ENCODE data around the gene TMEM258. TPM values are rescaled to one million over a fixed set of nuclear protein-coding genes. Genes with fewer than 3 reads are reported as not detected.

The TMEM258 gene
- total RNA-seq, 4 donors from 2014 or later, result 33.6 to 42.8 (median 36.6) TPM

- TF ChIP-seq CTCF (IDR thresholded peaks at IDR 0.05) (no peak), POLR2A (IDR thresholded peaks at IDR 0.05) (no peak)
- H3K4me3 ChIP-seq (ENCODE audit: low read depth, poor library complexity, severe bottlenecking), result no peak overlapping the region
- intact Hi-C loops (cut with DNase I; ENCODE audit: low total_unique reads), result no loop called here
- no peak for DNase-seq (ENCODE audit: low spot score in 2 of 2)
- 95% methylated on average over 5 of the region's 5 CpGs for WGBS, 2 donors
Observed at GRCh38 chr11:61838501-61838900, 46.1 kb upstream of the TMEM258 start.

GRCh38 chr11:61837411-61838005, 45.1 kb upstream of the TMEM258 start:
- DNase-seq (ENCODE audit: low spot score in 2 of 2), result no peak
- intact Hi-C loops (cut with DNase I; ENCODE audit: low total_unique reads), result no loop called here
- TF ChIP-seq POLR2A (IDR thresholded peaks at IDR 0.05), result no peak
- TF ChIP-seq CTCF (IDR thresholded peaks at IDR 0.05), result no peak
- H3K4me3 ChIP-seq (ENCODE audit: low read depth, poor library complexity, severe bottlenecking), result no peak overlapping the region
- 85 to 89% methylated on average over 14 to 15 of the region's 15 CpGs for WGBS, 2 donors

GRCh38 chr11:61836193-61836592, 43.8 kb upstream of the TMEM258 start:
- intact Hi-C loops (cut with DNase I; ENCODE audit: low total_unique reads), result no loop called here
- DNase-seq (ENCODE audit: low spot score in 2 of 2), result no peak
- WGBS, 2 donors, result 95 to 99% methylated on average over 8 of the region's 8 CpGs
- H3K4me3 ChIP-seq (ENCODE audit: low read depth, poor library complexity, severe bottlenecking), result no peak overlapping the region
- TF ChIP-seq POLR2A (IDR thresholded peaks at IDR 0.05) (no peak), CTCF (IDR thresholded peaks at IDR 0.05) (no peak)

GRCh38 chr11:61834278-61835048, 42.1 kb upstream of the TMEM258 start:
- no peak for TF ChIP-seq CTCF (IDR thresholded peaks at IDR 0.05)
- no peak for TF ChIP-seq POLR2A (IDR thresholded peaks at IDR 0.05)
- H3K4me3 ChIP-seq (ENCODE audit: low read depth, poor library complexity, severe bottlenecking), result no peak overlapping the region
- intact Hi-C loops (cut with DNase I; ENCODE audit: low total_unique reads), result no loop called here
- peak in 1 of 2 donors; percentile 23 for DNase-seq (ENCODE audit: low spot score in 2 of 2)
- WGBS, 2 donors, result 50 to 57% methylated on average over 11 to 12 of the region's 12 CpGs

GRCh38 chr11:61833926-61834277, 41.5 kb upstream of the TMEM258 start:
- intact Hi-C loops (cut with DNase I; ENCODE audit: low total_unique reads), result no loop called here
- no peak for DNase-seq (ENCODE audit: low spot score in 2 of 2)
- H3K4me3 ChIP-seq (ENCODE audit: low read depth, poor library complexity, severe bottlenecking), result no peak overlapping the region
- TF ChIP-seq POLR2A (IDR thresholded peaks at IDR 0.05) (no peak), CTCF (IDR thresholded peaks at IDR 0.05) (no peak)
- WGBS, 2 donors, result 91 to 93% methylated on average over 12 of the region's 12 CpGs
